Activated naive CD4-positive, alpha-beta T cell (primary cell): ENCODE data around the gene CSNK1D.

Source experiments
- DNase-seq, 4 experiments: peaks; one replicate each; lab custom pipeline; 2025; lab: John Stamatoyannopoulos, UW

CSNK1D gene

GRCh38 chr17:82252511-82253178, 20.9 kb downstream of the CSNK1D start:
- no peak for DNase-seq

DNA sequence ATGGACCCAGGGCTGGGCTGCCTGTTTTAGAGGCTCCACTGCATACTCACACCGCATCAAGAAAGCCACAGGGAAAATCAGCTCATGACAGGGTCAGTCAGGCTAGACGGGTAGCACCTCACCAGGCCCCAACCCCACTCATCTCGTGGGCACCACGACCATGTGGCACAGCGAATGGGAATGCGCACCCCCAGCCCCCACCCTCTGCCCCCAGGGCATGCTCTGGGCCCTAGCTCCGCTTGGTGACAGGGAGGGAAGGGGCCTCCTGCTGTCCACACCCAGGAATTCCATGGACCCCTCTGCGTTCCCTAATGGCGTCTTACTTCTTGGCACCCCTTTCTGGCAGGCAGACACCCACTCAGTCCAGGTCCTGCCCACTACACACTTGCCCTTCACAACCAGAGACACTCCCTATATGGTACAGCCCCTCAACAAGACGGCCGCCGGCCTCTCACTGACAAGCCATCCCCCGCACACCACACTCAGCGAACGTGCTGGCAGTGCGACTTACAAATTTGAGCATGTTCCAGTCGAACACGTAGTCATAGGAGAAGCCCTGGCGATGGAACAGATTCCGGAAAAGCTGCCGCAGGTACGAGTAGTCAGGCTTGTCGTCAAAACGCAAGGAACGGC, 22.5 kb downstream of the CSNK1D start:
- DNase-seq, result no peak

- DNase-seq, result no peak
Observed at GRCh38 chr17:82249896-82250581, 23.5 kb downstream of the CSNK1D start.

DNA sequence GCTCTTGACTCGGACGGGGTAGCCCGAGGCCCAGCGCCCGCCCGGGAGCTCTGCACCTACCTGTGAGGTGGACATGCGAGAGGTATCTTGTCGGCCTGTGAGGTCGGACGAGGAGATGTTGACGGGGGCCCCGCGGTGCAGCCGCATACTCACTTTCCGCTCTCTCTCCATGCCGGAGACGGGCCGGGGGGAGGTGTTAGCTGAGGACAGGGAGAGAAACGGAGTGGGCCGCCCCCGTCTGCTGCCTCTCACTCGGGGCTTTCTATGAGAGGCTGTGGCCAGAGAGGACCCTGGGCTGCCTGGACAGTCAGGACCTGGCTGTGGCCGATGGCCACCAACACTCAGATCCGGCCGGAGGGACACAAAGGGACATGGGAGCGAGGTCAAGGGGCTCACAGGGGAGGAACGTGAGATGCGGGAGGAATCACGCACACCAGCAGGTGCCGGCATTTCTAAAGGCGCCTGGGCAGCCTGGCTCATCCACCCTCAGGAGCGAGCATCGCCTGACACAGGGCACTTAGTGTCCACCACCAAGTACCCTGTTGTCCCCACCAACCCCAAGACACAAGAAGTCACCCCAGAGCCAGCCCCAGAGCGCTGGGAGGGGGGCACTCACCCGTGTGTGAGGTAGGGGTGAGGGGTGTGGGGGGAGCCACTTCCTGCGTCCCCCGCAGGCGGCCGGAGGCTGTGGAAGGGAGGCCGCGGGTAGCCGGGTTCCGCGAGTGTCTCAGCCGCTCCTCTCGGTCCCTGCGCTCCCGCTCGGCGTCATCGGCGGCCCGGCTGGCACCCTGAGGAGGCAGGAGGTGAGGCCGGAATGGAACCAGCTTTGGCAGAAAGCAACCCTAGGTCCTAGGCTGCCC, 24.5 kb downstream of the CSNK1D start:
- DNase-seq, result no peak

DNA sequence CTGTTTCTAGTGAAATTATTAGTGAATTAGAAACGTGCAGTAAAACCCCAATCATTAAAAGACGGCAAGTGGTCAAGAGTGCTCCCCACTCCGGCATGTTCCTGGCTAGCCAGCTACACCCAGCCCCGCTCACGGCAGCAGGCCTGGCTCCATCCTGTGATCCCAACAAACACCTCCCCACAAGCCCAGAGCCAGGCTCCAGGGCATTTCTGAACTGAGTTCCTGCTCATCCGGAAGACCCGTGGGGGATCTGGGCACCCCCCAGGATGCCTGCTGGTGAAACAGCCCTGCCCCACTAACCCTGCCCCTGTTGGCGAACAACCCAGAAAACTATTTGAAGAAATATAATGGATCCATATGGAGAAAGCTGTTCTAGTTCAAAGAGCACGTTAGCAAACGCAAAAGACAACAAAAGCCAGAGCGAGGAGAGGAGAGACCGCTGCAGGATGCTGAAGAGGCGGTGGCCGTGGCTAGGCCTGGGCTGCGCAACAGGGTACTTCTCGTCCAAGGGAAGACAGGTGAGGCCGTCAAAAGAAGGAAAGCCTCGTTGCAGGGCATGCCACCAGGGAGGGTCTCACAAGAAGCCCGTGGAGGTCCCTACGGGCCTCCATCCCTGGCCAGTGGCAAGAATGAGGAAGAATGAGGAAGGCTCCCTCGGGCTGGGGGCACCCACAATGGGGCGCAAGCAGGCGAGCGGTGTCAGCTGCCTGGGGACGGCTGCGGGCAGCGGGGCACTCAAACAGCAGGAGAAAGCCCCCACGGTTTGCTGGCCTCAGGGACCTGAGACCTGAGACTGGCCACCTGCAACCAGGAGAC, 25.4 kb downstream of the CSNK1D start:
- no peak for DNase-seq

GRCh38 chr17:82247182-82247823, 26.2 kb downstream of the CSNK1D start:
- DNase-seq, result no peak

DNA sequence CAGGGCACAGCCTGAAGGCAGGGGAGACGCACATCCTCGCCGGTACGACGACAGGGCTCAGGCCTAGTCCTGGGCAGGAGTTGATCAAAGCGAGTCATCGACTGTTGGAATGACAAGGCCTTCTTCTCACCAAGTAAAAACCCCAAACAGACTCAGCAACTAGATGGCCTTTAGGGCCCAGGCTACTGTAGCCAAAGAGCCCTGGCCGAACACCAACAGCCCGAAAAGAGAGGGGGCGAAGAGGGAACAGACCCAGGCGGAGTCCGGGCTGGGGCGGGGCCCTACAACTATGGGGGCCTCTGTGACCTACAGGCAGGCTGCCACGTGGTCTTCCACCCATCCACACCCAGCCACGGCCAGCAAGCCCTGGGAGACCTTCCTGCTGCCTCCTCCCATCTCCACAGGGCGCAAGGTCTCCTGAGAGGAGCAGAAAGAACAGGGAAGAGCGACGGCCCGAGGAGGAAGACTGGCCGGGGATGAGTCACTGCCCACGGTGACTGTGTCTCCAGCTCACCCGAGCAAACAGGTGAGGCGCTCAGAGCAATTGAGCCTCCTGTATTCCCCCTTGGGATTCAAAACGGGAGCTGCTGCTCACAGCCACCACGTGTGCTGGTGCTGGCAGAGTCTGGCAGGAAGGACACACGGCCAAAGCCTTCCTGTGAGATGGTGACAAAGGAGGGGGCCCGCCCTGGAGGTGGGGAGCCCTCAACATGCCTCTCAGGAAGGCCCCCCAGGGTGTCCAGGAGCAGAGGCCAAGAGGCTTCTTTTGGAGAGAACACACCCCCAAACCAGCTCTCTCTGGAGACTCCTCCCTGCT, 26.9 kb downstream of the CSNK1D start:
- no peak for DNase-seq

- DNase-seq, result no peak
Observed at GRCh38 chr17:82246040-82246364, 27.5 kb downstream of the CSNK1D start.

DNA sequence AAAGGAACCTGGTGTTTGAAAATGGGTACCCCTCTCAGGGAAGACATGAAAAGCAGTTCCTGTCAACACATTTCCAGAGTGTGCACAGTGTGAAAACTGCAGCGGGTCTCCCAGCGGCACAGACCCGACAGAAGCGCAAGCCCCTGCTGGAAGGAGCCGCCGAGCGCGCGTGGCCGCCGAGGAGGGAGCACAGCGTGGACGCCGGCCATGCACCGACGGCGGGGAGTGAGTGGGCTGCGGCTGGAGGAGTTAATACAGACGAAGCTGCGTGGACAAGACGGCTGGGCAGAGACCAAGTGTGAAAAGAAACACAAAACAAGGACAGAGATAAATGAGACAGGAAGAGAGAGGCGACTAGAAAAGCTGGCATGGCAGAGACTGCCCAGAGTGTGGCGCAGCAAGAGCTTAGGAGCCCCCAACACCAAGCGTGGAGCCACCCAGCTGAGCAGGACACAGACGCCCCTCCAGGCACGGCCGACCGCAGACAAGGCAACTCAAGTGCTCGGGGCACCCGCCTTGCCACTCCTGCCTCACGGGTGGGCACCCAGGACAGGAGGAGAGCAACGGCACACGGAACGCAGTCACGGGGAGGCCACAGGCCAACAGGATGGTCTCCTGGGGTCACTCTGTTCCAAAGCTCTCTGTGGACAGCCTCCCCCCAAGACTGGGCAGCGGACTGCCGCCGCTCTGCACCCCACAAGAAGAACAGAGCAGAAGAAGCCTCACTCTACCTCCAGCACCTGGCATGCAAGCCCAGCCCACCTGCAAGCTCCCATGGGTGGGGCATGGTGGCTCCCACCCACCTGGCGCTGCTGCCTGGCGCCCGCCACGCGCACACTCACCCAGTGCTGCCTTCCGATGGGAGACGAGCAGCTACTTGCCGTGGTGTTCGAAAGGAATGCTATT, 28.1 kb downstream of the CSNK1D start:
- no peak for DNase-seq

- DNase-seq, result peak in 1 of 4 experiments; percentile 34
Observed at GRCh38 chr17:82244413-82245133, 28.9 kb downstream of the CSNK1D start.

- DNase-seq, result no peak
Observed at GRCh38 chr17:82243648-82244412, 29.7 kb downstream of the CSNK1D start.

GRCh38 chr17:82242977-82243647, 30.4 kb downstream of the CSNK1D start:
- no peak for DNase-seq

GRCh38 chr17:82242698-82242976, 30.9 kb downstream of the CSNK1D start:
- DNase-seq, result no peak

GRCh38 chr17:82241926-82242697, 31.4 kb downstream of the CSNK1D start:
- no peak for DNase-seq

- no peak for DNase-seq
Observed at GRCh38 chr17:82241183-82241925, 32.1 kb downstream of the CSNK1D start.
